Spleen (tissue), 7 donors: Measurements from ENCODE around the gene SEPHS2.

ENCODE experiments used
- CTCF ChIP-seq, 11 experiments: fragments of 200-600 bp in 7 of 11; fragments of 450-650 bp in 4 of 11; sonication (generic) in 4 of 11; IDR thresholded peaks in 8 of 11; conservative IDR thresholded peaks in 3 of 11; 1 replicate in 7 of 11; 2 replicates in 4 of 11; pipeline versions ENCODE4 v1.4.0 to v1.8.0; 2016 to 2021; ENCODE audit warnings: antibody characterized with exemption in 11 of 11, inconsistent platforms in 4 of 11, mild to moderate bottlenecking in 1 of 11
- POLR2A ChIP-seq, 3 donors: fragments of 450-650 bp; IDR thresholded peaks; one replicate each; pipeline ENCODE4 v1.5.1; 2017; ENCODE audit warnings: antibody characterized with exemption in 3 of 3, mild to moderate bottlenecking in 1 of 3
- donor health status: DM: no; HTN: no; CAD: no; lungs with moderate emphysema.
- donor health status: DM: no; HTN: no; CAD: no.
- donor health status: DM: no; HTN: no; CAD: no.

GRCh38 chr16:30491744-30492308 lies 46.2 kb upstream of the SEPHS2 start:
- TF ChIP-seq CTCF (IDR thresholded peaks at IDR 0.05 in 8 of 11, conservative IDR thresholded peaks at IDR 0.05 in 3 of 11) (no peak), POLR2A (IDR thresholded peaks at IDR 0.05) (no peak)
